ENCODE data around the gene NXF1.
A peak's percentile ranks its signal among the peaks of the same experiment; 100 is the strongest.
"Not testable (repeated sequence)": the region's sequence is repeated elsewhere in the genome, so short reads cannot be mapped to it uniquely, and the experiment has no call there.

NXF1 gene

DNA sequence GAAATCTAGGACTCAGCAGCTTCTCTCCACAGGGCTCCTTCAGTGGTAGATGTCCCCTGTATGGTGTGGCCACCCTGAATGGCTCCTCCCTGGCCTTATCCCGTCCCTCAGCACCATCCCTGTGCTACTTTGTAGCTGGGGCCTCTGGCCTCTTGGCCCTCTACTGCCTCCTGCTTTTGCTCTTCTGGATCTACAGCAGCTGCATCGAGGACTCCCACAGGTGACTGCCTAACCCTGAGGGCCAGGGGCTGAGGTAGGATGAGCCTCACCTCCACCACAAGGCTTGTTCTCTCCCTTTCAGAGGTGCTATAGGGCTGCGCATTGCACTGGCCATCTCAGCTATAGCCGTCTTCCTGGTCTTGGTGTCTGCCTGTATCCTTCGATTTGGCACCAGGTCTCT, 16.2 kb downstream of the NXF1 start:
- H3K27ac Mint-ChIP-seq, result peak overlapping the region; percentile 27 to 89
- ATAC-seq (replicated peaks) (no peak), DNase-seq (no peak)
- H3K4me3 Mint-ChIP-seq, result peak overlapping the region; percentile 95
- no peaks in the 10 kb centered on the region for H3K27me3 Mint-ChIP-seq
- peaks cover 63% of the 10 kb centered on the region for H3K36me3 Mint-ChIP-seq (ENCODE audit: insufficient read depth)
- H3K4me1 Mint-ChIP-seq (ENCODE audit: low read depth in 2 of 2), result peaks cover 34 to 42% of the 10 kb centered on the region in 2 donors
- H3K9me3 Mint-ChIP-seq, result no peaks in the 10 kb centered on the region

DNA sequence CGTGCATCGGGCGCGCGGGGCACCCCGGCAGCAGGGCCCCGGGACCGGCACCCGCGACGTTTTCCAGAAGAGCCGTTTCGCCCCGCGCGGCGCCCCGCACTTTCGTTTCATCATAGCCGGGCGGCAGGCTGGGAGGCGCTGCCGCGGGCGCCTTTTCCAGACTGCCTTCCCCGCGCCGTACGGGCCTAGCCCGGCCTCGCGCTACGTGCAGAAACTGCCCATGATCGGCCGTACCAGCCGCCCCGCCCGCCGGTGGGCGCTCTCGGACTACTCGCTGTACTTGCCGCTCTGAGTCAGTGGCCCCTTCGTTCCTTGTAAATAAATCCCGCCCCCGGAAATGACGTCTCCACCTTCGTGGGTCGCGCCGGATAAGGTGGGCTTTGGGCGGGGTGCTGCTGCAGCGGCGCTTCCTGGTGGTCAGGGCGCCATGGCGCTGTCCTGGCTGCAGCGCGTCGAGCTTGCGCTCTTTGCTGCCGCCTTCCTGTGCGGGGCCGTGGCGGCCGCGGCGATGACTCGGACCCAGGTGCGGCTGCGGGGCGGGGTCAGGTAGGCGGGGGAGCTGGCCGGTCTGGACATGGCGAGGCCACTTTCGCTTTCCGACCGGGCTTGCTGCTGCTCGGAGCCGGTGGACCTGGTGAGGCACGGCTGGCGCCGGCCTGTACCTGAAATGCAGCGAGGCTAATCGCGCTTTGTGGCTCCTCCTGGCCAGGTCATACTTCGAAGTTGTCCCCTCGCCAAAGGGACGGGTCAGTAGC, 18.1 kb downstream of the NXF1 start, which contains the start of gene TMEM179B:
TSS of gene TMEM179B (plus strand) at position 398 of the 755 bp plus-strand sequence. CDS start at position 428, 30 bp downstream.
- H3K27ac Mint-ChIP-seq, result peak within 1 kb of the TSS; percentile 91 to 93
- DNase-seq (peak; percentile 98 to 99 (median 98)), ATAC-seq (replicated peaks) (peak; percentile 77)
- peaks cover 45% of the 10 kb centered on the region for H3K36me3 Mint-ChIP-seq (ENCODE audit: insufficient read depth)
- H3K9me3 Mint-ChIP-seq, result no peaks in the 10 kb centered on the region
- H3K27me3 Mint-ChIP-seq, result no peaks in the 10 kb centered on the region
- H3K4me3 Mint-ChIP-seq, result peak within 1 kb of the TSS; percentile 95
- peaks cover 28 to 39% of the 10 kb centered on the region in 2 donors for H3K4me1 Mint-ChIP-seq (ENCODE audit: low read depth in 2 of 2)

DNA sequence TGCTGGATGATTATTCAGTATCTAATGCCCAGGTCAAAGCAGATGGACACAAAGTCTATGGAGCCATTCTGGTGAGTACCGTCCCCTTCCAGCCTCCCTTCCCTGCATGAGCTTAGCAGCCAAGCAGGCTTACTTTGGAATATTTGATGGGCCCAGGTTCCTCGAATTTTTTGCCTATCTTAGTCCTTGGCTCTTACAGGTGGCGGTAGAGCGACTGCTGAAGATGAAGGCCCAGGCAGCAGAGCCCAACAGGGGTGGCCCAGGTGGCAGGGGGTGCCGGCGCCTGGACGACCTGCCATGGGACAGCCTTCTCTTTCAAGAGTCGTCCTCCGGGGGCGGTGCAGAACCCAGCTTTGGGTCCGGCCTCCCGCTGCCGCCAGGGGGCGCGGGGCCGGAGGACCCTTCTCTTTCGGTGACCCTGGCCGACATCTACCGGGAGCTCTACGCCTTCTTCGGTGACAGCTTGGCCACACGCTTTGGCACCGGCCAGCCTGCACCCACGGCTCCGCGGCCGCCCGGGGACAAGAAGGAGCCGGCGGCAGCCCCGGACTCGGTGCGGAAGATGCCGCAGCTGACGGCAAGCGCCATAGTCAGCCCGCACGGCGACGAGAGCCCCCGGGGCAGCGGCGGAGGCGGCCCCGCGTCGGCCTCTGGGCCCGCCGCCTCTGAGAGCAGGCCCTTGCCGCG, 18.8 kb downstream of the NXF1 start:
- Mint-ChIP-seq H3K36me3 (ENCODE audit: insufficient read depth) (peaks cover 38% of the 10 kb centered on the region), H3K27me3 (no peaks in the 10 kb centered on the region), H3K27ac (peak overlapping the region; percentile 91 to 93), H3K4me1 (ENCODE audit: low read depth in 2 of 2) (peaks cover 25 to 36% of the 10 kb centered on the region in 2 donors), H3K9me3 (no peaks in the 10 kb centered on the region), H3K4me3 (peak overlapping the region; percentile 95)
- ATAC-seq (replicated peaks) (peak; percentile 68), DNase-seq (peak; percentile 79 to 83 (median 83))

DNA sequence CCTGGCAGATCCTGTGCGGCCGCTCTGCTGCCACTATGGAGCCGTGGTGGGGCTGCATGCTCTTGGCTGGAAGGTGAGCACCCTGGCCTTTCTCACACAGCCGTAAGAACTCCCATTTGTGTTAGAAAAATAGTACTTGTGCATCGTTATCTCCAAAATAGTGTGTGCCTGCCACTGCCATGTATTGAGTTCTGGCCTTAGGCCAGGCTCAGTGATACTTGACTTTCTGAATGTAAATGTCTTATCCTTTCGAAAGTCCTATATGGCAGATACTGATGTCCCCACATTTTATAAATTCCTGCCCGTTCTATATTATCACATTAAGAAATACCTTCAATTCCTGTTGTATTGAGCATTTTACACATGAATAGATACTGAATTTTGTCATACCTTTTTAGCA, 22.5 kb downstream of the NXF1 start:
- ATAC-seq (replicated peaks), result no peak
- no peak for DNase-seq
- Mint-ChIP-seq H3K4me3 (no peak overlapping the region), H3K9me3 (no peaks in the 10 kb centered on the region), H3K36me3 (ENCODE audit: insufficient read depth) (peaks cover 21% of the 10 kb centered on the region), H3K4me1 (ENCODE audit: low read depth in 2 of 2) (peaks cover 10 to 12% of the 10 kb centered on the region in 2 donors), H3K27me3 (no peaks in the 10 kb centered on the region), H3K27ac (peak overlapping the region in 1 of 2 donors; percentile 23)

DNA sequence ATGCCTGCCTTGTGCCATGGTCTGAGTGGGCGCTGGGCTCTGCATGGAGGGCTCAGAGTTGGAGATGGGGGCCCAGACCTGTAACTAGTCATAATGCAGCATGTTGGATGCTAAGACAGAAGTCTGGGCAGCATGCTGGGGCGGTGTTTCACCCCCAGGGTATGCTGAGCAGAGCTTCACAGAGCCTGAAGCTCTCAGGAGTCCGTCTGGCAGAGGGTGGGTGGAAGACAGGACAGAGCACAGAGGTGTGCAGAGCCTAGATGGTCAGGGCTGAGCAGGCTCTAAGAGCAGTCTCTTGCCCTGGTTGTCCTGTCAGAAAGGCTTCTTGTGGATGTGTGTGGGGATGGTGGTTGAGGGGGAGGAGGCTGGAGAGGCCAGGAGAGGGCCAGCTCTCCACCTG, 26.8 kb downstream of the NXF1 start:
- Mint-ChIP-seq H3K4me1 (ENCODE audit: low read depth in 2 of 2) (peaks cover 4 to 18% of the 10 kb centered on the region in 2 donors), H3K4me3 (peak overlapping the region in 1 of 2 donors; percentile 1), H3K27ac (peak overlapping the region in 1 of 2 donors; percentile 19), H3K36me3 (ENCODE audit: insufficient read depth) (peaks cover 23% of the 10 kb centered on the region), H3K9me3 (no peaks in the 10 kb centered on the region), H3K27me3 (no peaks in the 10 kb centered on the region)
- DNase-seq, result no peak
- ATAC-seq (replicated peaks), result no peak

DNA sequence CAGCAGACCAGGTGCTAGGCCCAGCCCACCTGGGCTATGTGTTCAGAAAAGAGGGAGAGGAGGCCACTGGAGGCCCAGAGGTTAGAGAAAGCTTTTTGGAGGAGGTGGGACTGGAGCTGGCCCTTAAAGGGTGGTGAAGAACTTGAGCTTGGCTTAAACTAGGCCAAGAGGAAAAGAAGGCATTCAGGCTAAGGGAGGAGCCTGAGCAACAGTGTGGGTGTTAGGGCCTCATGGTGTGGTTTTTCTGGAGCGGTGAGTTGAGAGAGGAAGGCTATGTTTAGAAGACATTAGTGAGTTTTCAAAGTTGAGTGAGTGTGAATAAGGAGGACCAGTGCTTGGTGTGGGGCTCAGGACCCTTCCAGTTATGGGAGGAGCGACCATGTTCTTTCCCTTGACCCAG, 27.9 kb downstream of the NXF1 start:
- peak overlapping the region in 1 of 2 donors; percentile 19 for H3K27ac Mint-ChIP-seq
- no peaks in the 10 kb centered on the region for H3K27me3 Mint-ChIP-seq
- no peaks in the 10 kb centered on the region for H3K9me3 Mint-ChIP-seq
- H3K36me3 Mint-ChIP-seq (ENCODE audit: insufficient read depth), result peaks cover 23% of the 10 kb centered on the region
- DNase-seq (no peak), ATAC-seq (replicated peaks) (peak; percentile 88)
- H3K4me1 Mint-ChIP-seq (ENCODE audit: low read depth in 2 of 2), result peaks cover 5 to 18% of the 10 kb centered on the region in 2 donors
- H3K4me3 Mint-ChIP-seq, result peak overlapping the region in 1 of 2 donors; percentile 1

DNA sequence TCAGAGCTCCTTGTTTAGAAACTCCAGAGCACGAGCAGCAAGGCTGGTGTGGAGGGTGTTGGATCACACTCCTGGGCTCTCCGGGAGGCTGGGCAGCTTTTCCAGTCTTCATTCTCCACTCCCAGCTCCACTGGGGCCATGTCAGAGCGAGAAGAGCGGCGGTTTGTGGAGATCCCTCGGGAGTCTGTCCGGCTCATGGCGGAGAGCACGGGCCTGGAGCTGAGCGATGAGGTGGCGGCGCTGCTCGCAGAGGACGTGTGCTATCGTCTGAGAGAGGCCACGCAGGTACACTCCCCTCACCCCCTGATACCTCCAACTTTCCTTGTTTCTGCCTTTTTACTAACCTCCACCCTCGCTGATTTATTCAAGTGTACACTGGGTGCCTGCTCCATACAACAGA, 29.6 kb downstream of the NXF1 start:
- H3K9me3 Mint-ChIP-seq, result no peaks in the 10 kb centered on the region
- H3K27ac Mint-ChIP-seq, result peak overlapping the region in 1 of 2 donors; percentile 35
- no peak overlapping the region for H3K4me3 Mint-ChIP-seq
- no peak for ATAC-seq (replicated peaks)
- H3K4me1 Mint-ChIP-seq (ENCODE audit: low read depth in 2 of 2), result peaks cover 21 to 30% of the 10 kb centered on the region in 2 donors
- H3K27me3 Mint-ChIP-seq, result no peaks in the 10 kb centered on the region
- no peak for DNase-seq
- H3K36me3 Mint-ChIP-seq (ENCODE audit: insufficient read depth), result peaks cover 32% of the 10 kb centered on the region

DNA sequence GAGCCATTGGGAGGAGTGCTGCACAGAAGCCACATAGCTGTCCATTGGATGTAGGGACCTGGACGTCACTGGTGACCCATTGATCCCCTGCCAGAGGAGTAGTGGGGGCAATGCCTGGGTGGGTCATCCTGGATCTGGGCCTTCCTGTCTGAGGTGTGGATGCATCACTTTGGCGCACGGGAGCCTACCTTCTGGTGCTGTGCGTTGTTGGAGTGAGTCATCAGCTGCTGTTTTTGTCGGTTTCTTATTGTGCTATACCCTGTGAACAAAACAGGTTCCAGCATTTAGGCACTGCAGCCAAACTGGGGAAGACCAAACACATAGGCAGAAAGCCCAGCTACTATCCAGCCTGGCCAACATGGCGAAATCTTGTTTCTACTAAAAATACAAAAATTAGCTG, 30.8 kb downstream of the NXF1 start:
- Mint-ChIP-seq H3K4me3 (no peak overlapping the region), H3K36me3 (ENCODE audit: insufficient read depth) (peaks cover 43% of the 10 kb centered on the region), H3K4me1 (ENCODE audit: low read depth in 2 of 2) (peaks cover 29 to 41% of the 10 kb centered on the region in 2 donors), H3K9me3 (no peaks in the 10 kb centered on the region), H3K27ac (no peak overlapping the region), H3K27me3 (no peaks in the 10 kb centered on the region)
- DNase-seq (no peak), ATAC-seq (replicated peaks) (no peak)

DNA sequence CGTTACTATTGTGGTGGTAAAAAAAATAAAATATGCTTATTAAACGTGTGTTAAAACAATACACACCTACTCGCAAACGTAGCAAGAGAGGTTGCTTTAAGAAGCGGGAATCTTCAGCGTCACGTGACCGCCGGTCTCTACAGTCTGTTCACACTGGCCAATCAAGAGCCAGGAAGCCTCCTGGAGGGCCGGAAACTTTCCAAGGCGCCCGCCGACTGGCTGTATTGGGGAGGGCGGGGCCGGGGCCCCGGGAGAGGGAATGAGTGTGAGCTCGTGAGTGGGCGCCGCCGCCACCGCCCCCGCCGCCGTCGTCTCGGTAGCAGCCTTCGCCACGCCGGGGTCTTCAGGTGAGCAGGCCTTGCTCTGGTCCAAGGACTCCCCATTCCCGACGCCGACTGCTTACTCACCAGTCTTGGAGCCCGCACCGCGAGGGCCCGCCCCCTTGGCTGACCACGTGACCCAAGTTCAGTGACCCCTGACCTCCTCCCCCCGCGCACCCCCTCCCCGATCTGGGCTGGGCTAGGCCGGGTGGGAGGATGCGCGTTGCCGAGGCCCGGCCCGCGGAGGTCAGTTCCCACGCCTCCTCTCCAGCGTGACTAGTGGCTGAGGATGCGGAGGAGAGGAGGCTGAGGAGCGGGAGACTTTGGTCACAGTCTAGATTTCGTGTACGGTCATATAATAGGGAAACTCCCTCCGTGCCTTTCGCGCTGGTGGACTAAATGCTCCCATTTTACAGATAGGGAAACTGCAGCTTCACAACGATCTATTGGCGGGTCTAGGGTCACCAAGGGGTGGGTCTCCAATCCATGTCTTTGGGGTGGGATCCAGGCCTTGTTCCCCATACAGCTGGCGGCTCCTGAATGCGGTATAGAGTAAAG, 33.9 kb downstream of the NXF1 start, which contains the start of gene TAF6L:
TSS of gene TAF6L (plus strand) at position 253 of the 878 bp plus-strand sequence. CDS start 4,388 bp downstream, outside the sequence.
- ATAC-seq (replicated peaks) (peak; percentile 79), DNase-seq (peak; percentile 83 to 88 (median 86))
- Mint-ChIP-seq H3K36me3 (ENCODE audit: insufficient read depth) (peaks cover 45% of the 10 kb centered on the region), H3K9me3 (no peaks in the 10 kb centered on the region), H3K27ac (peak within 1 kb of the TSS; percentile 95 to 98), H3K4me1 (ENCODE audit: low read depth in 2 of 2) (peaks cover 29 to 30% of the 10 kb centered on the region in 2 donors), H3K4me3 (peak within 1 kb of the TSS; percentile 96 to 97), H3K27me3 (no peaks in the 10 kb centered on the region)

DNA sequence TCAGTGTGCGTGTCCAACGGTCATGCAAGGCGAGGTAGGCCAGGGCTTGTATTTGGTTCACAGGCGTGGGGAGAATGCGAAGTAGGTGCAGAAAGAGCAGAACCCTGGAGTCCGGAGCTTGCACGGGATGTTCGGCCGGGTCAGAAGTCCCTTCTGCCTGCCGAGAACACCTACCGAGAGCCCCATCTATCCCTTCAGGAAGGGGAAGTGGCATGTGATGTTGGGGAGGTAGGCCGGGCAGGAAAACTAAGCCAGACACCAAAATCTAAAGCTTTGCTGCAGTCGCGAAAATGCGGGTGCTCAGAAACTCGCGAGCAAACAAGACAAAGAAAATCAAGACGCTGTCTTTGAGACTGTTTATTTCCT, 34.5 kb downstream of the NXF1 start:
- no peaks in the 10 kb centered on the region for H3K9me3 Mint-ChIP-seq
- peak overlapping the region; percentile 95 to 98 for H3K27ac Mint-ChIP-seq
- peak overlapping the region; percentile 96 to 97 for H3K4me3 Mint-ChIP-seq
- no peak for DNase-seq
- H3K27me3 Mint-ChIP-seq, result no peaks in the 10 kb centered on the region
- no peak for ATAC-seq (replicated peaks)
- peaks cover 50% of the 10 kb centered on the region for H3K36me3 Mint-ChIP-seq (ENCODE audit: insufficient read depth)
- peaks cover 29 to 30% of the 10 kb centered on the region in 2 donors for H3K4me1 Mint-ChIP-seq (ENCODE audit: low read depth in 2 of 2)

DNA sequence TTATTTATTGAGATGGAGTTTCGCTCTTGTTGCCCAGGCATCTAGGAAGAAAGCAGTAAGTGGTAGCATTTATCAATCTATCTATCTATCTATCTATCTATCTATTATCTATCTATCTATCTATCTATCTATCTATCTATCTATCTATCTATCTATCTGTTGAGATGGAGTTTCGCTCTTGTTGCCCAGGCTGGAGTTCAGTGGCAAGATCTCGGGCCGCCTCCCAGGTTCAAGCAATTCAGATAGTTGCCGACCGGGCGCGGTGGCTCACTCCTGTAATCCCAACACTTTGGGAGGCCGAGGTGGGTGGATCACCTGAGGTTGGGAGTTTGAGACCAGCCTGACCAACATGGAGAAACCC, 44.4 kb downstream of the NXF1 start:
- H3K4me3 Mint-ChIP-seq, result peak overlapping the region; percentile 93 to 94
- peaks cover 16% of the 10 kb centered on the region in 2 donors for H3K4me1 Mint-ChIP-seq (ENCODE audit: low read depth in 2 of 2)
- not testable (repeated sequence) for H3K9me3 Mint-ChIP-seq; DNase-seq; ATAC-seq (replicated peaks); H3K27me3 Mint-ChIP-seq
- H3K27ac Mint-ChIP-seq, result peak overlapping the region; percentile 96 to 97
- H3K36me3 Mint-ChIP-seq (ENCODE audit: insufficient read depth), result peaks cover 40% of the 10 kb centered on the region

DNA sequence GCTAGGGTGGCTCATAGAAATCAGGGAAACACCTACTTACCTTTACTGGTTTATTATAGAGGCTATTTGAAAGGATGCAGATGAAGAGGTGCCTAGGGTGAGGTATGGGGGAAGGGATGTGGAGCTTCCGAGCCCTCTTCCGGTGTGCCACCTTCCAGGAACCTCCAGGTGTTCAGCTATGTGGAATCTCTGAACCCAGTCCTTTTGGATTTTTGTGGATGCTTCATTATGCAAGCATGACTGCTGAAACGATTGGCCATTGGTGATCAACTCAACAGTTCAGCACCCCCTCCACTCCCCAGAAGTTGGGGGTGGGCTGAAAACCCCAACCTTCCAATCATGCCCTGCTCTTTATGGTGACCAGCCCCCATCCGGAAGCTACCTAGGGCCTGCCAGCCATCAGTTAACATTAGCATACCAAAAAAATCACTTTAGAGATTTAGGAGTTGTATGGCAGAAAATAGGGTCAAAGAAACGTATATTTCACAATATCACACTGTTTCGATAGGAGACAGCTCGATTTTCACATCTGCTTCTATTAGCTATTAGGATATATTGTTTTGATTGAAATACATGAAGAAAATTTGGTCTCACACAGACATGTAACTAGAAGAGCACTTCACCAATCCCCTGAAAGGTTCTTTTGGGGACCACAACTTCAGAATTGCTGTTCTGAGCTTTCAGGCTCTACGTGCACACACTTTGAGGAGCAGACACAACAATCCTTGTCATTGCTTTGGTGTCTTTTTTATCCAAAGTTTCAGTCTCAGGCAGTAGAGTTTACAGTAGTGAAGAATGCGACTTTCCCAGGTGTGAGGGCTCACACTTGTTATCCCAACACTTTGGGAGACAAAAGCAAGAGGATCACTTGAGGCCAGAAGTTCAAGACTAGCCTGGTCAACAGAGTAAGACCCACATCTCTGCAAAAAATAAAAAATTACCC, 47.1 kb downstream of the NXF1 start:
- Mint-ChIP-seq H3K27me3 (no peaks in the 10 kb centered on the region), H3K36me3 (ENCODE audit: insufficient read depth) (peaks cover 27% of the 10 kb centered on the region), H3K9me3 (no peaks in the 10 kb centered on the region), H3K4me3 (no peak overlapping the region), H3K4me1 (ENCODE audit: low read depth in 2 of 2) (peaks cover 16 to 19% of the 10 kb centered on the region in 2 donors), H3K27ac (no peak overlapping the region)
- ATAC-seq (replicated peaks), result no peak
- no peak for DNase-seq

All from effector memory CD8-positive, alpha-beta T cell (primary cell).